ENCODE measurements around the gene GNAI2. TPM values are rescaled to one million over a fixed set of nuclear protein-coding genes. Genes with fewer than 3 reads are reported as not detected.

GNAI2 gene
- polyA plus RNA-seq, 3 donors, result 914 to 1,492 (median 1,165) TPM

- Histone ChIP-seq H3K27ac (ENCODE audit: low read depth in 1 of 2, low read length in 2 of 2) (no peak overlapping the region), H3K4me3 (replicated peaks in 1 of 3; ENCODE audit: low read depth in 2 of 3, low read length in 3 of 3) (no peak overlapping the region), H3K9ac (ENCODE audit: insufficient read depth, low read length, poor library complexity, severe bottlenecking) (no peak overlapping the region), H3K9me3 (replicated peaks in 1 of 2; ENCODE audit: control insufficient read depth in 1 of 2, insufficient read depth in 1 of 2, low read length in 2 of 2) (peaks cover 0 to 10% of the 10 kb centered on the region in 2 donors), H3K79me2 (ENCODE audit: insufficient read depth, low read length) (no peaks in the 10 kb centered on the region), H2AFZ (ENCODE audit: insufficient read depth, low read depth, low read length, poor library complexity, severe bottlenecking) (no peak overlapping the region), H3K4me2 (replicated peaks; ENCODE audit: extremely low read depth, low read length, poor library complexity, severe bottlenecking) (no peak overlapping the region), H3K4me1 (ENCODE audit: control insufficient read depth in 1 of 2, insufficient read depth in 2 of 2, low read length in 2 of 2) (peaks cover 12 to 24% of the 10 kb centered on the region in 2 donors), H3K27me3 (ENCODE audit: control insufficient read depth in 2 of 2, insufficient read depth in 2 of 2, low read length in 2 of 2) (peaks cover 15 to 40% of the 10 kb centered on the region in 2 donors), H4K20me1 (ENCODE audit: insufficient read depth, low read length) (no peaks in the 10 kb centered on the region), H3K36me3 (replicated peaks in 1 of 2; ENCODE audit: control insufficient read depth in 1 of 2, insufficient read depth in 2 of 2, low read length in 2 of 2) (no peaks in the 10 kb centered on the region)
- H3K9me3 Mint-ChIP-seq, result peaks cover 0 to 11% (median 5%) of the 10 kb centered on the region in 7 donors
- no peak overlapping the region for H3K27ac Mint-ChIP-seq
- DNase-seq, result no peak
- 95% methylated on average over 4 of the region's 6 CpGs for WGBS (ENCODE audit: insufficient coverage)
- H3K4me1 Mint-ChIP-seq, result peaks cover 16% of the 10 kb centered on the region
- H3K27me3 Mint-ChIP-seq (ENCODE audit: low read depth in 3 of 3), result peaks cover 48 to 62% (median 55%) of the 10 kb centered on the region in 3 donors
- no peaks in the 10 kb centered on the region for H3K36me3 Mint-ChIP-seq
- intact Hi-C loops (cut with micrococcal nuclease), result loop anchor here in 1 of 2 donors (2.0 kb wide), 1 partner anchor 30 kb away; no protein-coding TSS in a partner anchor
- no peak for TF ChIP-seq CTCF (IDR thresholded peaks at IDR 0.05)
- H3K4me3 Mint-ChIP-seq, result peak overlapping the region in 1 of 2 donors; percentile 26
Observed at GRCh38 chr3:50196253-50196801, 39.7 kb upstream of the GNAI2 start.

GRCh38 chr3:50201573-50202315, 34.3 kb upstream of the GNAI2 start:
- Histone ChIP-seq H3K79me2 (ENCODE audit: insufficient read depth, low read length) (no peaks in the 10 kb centered on the region), H3K9ac (ENCODE audit: insufficient read depth, low read length, poor library complexity, severe bottlenecking) (no peak overlapping the region), H4K20me1 (ENCODE audit: insufficient read depth, low read length) (no peaks in the 10 kb centered on the region), H3K4me2 (replicated peaks; ENCODE audit: extremely low read depth, low read length, poor library complexity, severe bottlenecking) (no peak overlapping the region), H3K4me3 (replicated peaks in 1 of 3; ENCODE audit: low read depth in 2 of 3, low read length in 3 of 3) (no peak overlapping the region), H2AFZ (ENCODE audit: insufficient read depth, low read depth, low read length, poor library complexity, severe bottlenecking) (no peak overlapping the region), H3K27ac (ENCODE audit: low read depth in 1 of 2, low read length in 2 of 2) (no peak overlapping the region), H3K27me3 (ENCODE audit: control insufficient read depth in 2 of 2, insufficient read depth in 2 of 2, low read length in 2 of 2) (peaks cover 22 to 51% of the 10 kb centered on the region in 2 donors), H3K4me1 (ENCODE audit: control insufficient read depth in 1 of 2, insufficient read depth in 2 of 2, low read length in 2 of 2) (peaks cover 4 to 10% of the 10 kb centered on the region in 2 donors), H3K9me3 (replicated peaks in 1 of 2; ENCODE audit: control insufficient read depth in 1 of 2, insufficient read depth in 1 of 2, low read length in 2 of 2) (peaks cover 0 to 23% of the 10 kb centered on the region in 2 donors), H3K36me3 (replicated peaks in 1 of 2; ENCODE audit: control insufficient read depth in 1 of 2, insufficient read depth in 2 of 2, low read length in 2 of 2) (no peaks in the 10 kb centered on the region)
- H3K9me3 Mint-ChIP-seq, result peaks cover 0 to 6% (median under 1%) of the 10 kb centered on the region in 7 donors
- H3K4me3 Mint-ChIP-seq, result no peak overlapping the region
- H3K4me1 Mint-ChIP-seq, result no peaks in the 10 kb centered on the region
- peaks cover 52 to 71% (median 61%) of the 10 kb centered on the region in 3 donors for H3K27me3 Mint-ChIP-seq (ENCODE audit: low read depth in 3 of 3)
- 89% methylated on average over 9 of the region's 10 CpGs for WGBS (ENCODE audit: insufficient coverage)
- H3K36me3 Mint-ChIP-seq, result peaks cover 0 to under 1% of the 10 kb centered on the region in 2 donors
- peak overlapping the region in 1 of 7 donors; percentile 2 for H3K27ac Mint-ChIP-seq
- DNase-seq, result no peak
- intact Hi-C loops (cut with micrococcal nuclease), result no loop called here
- no peak for TF ChIP-seq CTCF (IDR thresholded peaks at IDR 0.05)
